ENCODE data around the gene RNF166.

Gene RNF166

GRCh38 chr16:88650749-88651275 is 55.4 kb downstream of the RNF166 start, which contains the start of gene CYBA:
Gene CYBA (minus strand): TSS chr16:88651053. CDS start chr16:88651013, 40 bp downstream.
- peak; percentile 19 for DNase-seq

GRCh38 chr16:88649924-88650748 is 56.1 kb downstream of the RNF166 start:
- DNase-seq: no peak

- no peak for DNase-seq
Measured at GRCh38 chr16:88649195-88649923, 56.8 kb downstream of the RNF166 start.

- no peak for DNase-seq
Measured at GRCh38 chr16:88647178-88648070, 58.8 kb downstream of the RNF166 start.
